GM13976 (cell line): Measurements from ENCODE around the gene ARHGEF10L.

Experiments used
- DNase-seq: peaks from one replicate; pipeline ENCODE4 v3.0.0; 2012; ENCODE audit warnings: low spot score
- in situ Hi-C: fragments of 300-500 bp; cut with MboI; formaldehyde crosslinking; loops from one replicate; pipeline ENCODE4 v1.12.0; 2022; ENCODE audit warnings: low sequenced_read_pairs, mixed read lengths, inconsistent platforms; ENCODE audit not compliant: unreplicated experiment
- TF ChIP-seq, protein P1 (sequence below): IDR thresholded peaks from 2 replicates; pipeline ENCODE4 v1.5.1; 2012; ENCODE audit warnings: borderline replicate concordance, mild to moderate bottlenecking; ENCODE audit not compliant: insufficient read depth; ENCODE audit errors: extremely low read depth, missing control alignments, control extremely low read depth

The ARHGEF10L gene

DNA sequence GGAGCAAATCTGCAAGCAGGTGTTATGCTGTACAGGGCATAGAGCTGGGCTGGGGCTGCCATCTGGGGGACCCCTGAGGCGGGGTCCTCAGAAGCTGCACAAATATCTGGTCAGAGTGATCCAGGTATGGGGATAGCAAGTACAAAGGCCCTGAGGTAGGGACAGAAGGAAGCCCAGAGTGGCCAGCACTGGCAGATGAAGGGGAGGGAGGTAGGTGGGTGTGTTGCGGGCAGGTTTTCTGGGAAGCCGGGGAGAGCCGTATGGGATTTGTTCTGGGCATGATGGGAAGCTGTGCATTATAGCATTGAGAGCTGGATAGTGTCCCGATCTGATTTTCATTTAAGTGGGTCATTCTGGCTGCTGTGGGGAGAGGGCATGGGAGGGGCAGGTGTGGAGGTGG, 102.7 kb downstream of the ARHGEF10L start:
- DNase-seq: no peak
- TF ChIP-seq, protein P1, sequence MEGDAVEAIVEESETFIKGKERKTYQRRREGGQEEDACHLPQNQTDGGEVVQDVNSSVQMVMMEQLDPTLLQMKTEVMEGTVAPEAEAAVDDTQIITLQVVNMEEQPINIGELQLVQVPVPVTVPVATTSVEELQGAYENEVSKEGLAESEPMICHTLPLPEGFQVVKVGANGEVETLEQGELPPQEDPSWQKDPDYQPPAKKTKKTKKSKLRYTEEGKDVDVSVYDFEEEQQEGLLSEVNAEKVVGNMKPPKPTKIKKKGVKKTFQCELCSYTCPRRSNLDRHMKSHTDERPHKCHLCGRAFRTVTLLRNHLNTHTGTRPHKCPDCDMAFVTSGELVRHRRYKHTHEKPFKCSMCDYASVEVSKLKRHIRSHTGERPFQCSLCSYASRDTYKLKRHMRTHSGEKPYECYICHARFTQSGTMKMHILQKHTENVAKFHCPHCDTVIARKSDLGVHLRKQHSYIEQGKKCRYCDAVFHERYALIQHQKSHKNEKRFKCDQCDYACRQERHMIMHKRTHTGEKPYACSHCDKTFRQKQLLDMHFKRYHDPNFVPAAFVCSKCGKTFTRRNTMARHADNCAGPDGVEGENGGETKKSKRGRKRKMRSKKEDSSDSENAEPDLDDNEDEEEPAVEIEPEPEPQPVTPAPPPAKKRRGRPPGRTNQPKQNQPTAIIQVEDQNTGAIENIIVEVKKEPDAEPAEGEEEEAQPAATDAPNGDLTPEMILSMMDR: no peak
- in situ Hi-C loops: no loop called here

DNA sequence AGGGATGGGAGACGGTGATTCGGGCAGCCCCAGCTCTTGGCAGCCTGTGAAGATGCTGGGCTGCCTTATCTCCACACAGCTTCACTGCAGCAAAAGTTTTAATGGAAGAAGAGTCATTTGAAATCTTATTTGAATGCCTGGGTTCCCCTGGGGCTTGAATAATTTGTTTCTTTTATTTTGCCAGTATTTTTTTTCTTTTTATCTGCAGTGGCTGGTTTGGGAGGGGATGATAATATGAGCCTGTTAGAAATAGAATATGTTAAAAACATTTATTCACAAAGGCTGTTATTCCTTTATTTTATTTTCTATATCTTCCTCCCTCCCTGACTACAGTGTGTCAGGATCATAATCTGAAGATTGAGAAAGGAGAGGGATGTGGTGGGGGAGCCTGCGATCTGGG, 103.4 kb downstream of the ARHGEF10L start:
- in situ Hi-C loops: no loop called here
- TF ChIP-seq, protein P1: no peak
- DNase-seq: no peak

DNA sequence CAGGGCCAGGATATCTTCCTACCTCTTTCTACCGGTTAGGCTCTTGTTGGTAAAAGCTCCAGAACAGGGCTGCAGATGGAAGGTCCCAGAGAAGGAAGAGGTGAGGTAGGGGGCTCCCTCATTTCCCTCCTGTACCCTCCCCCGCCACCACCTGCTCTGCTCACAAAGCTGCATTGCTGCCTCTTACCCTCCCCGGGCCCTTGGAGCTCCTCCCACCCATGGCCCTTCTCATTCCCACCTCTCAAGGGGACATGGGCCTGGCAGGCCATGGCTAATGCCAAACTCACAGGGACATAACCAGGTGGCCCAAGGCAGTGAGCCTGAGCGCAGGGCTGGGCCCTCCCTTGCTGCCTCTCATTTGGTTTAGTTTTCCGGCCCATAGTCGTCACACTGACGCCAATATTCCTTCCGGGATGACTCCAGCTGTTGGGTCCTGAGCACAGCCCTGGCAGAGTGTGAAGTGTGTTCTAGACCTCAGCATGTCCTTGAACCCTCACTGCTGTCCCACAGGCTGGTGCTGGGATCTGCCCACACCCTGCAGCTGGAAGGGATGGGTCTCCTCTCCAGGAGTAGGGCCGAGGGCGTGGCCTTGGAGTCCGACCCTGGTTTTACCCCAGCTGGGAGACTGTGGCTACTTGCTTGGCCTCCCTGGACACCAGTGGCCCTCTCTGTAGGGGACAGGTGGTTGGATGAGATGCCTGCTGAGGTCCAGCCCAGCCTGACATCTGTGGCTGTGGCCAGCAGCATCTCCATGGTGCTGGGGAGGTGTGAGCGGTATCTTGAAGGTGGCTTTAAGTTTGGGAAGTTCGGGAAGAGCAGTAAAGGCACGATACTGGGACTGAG, 104.6 kb downstream of the ARHGEF10L start:
- in situ Hi-C loops: no loop called here
- DNase-seq: no peak
- TF ChIP-seq, protein P1: no peak

DNA sequence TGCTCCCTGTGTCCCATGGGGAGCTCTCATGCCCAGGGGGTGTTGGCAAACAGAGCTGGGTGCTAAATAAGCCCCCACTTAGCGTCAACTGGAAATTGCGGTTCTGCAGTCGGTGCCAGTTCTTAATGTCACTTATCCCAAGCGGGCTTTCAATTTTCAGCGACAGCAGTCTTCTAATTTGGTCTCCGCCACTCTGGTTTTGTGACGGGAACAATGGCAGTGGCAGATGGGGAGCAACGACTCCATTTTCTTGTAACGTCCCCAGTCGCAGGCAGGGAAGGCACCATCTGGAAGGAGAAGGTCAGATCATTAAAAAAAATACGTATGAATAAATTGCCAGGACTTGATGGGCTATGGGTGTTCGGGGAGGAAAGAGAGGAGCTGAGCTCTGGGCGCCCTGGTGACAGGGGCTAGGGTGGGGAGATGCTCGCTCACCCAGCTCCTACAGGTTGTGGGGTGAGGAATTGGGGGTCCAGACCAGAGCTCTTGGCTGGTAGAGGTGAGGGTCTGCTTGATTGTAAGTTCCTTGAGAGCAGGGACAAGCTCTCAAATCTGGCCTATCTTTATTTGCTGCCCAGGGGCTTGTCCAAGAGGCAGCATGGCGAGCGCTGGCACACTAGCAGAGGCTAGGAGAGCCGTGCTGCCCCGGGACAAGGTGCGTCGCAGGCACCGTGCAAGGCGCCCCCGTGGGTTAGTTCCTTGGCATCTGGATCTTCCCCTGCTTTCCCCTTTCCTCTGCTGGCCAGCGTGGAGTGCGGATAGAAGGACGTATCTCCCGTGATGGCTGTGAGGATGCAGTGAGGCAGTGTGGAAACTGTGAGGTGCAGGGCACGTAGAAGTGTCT, 105.8 kb downstream of the ARHGEF10L start:
- in situ Hi-C loops: no loop called here
- DNase-seq: no peak
- TF ChIP-seq, protein P1: no peak

DNA sequence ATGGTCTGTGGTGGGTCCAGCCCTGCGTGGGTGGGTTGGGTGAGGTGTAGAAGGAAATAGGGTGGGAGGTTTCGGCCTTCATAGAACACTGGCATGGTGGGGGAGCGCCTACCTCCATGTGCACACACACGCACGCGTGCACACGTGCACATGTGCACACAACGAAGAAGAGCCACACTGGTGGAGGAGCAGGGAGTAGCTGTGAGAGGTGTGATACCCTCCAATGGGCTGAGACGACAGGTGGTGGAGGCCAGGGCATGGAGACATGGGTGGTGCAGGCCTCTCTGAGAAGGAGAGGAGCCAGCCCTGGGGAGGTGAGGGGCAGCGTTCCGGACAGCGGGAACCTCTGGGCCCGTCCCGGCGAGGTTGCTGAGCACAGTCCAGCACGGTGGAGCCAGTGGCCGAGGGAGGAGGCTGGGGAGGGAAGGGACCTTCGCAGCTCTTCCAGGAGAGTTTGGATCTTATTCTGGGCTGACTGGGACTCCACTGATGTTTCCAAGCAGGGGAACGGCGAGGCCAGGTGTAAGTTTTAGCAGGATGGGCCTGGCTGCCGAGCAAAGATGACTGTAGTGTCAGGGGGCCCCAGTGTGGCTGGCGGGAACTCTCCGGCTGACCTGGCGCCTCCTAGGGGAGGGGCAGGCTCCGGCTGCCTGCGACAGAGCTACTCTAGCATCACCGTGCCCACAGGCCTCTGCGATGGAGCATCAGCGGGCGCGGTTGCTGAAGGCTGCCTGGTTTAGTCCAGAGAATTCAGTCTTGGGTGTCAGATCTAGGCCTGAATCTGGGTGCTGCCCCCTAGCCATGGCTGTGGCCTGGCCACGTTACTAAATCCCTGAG, 107.2 kb downstream of the ARHGEF10L start:
- no peak for DNase-seq
- TF ChIP-seq, protein P1: no peak
- in situ Hi-C loops: no loop called here
